ENCODE measurements around the gene SLC7A1. TPM values are rescaled to one million over a fixed set of nuclear protein-coding genes. Genes with fewer than 3 reads are reported as not detected.

Gene SLC7A1
- total RNA-seq, 2 donors from 2014 or later: 47.7 to 63.5 TPM

DNA sequence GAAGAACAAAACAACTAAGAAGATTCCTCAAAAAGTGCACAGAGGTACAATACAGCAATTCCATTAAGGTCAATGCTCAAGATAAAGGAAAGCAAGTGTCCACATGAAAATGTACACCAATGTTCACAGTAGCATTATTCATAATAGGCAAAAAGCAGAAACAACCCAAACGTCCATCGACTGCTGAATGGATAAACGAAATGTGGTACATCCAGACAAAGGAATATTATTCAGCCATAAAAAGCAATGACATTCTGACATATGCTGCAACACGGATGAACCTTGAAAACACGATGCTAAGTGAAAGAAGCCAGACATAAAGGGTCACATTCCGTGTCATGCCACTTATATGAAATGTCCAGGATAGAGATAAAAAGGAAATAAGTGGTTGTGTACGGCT lies 29.3 kb downstream of the SLC7A1 start:
- intact Hi-C loops (cut with DNase I): no loop called here
- DNase-seq (ENCODE audit: low spot score): no peak

DNA sequence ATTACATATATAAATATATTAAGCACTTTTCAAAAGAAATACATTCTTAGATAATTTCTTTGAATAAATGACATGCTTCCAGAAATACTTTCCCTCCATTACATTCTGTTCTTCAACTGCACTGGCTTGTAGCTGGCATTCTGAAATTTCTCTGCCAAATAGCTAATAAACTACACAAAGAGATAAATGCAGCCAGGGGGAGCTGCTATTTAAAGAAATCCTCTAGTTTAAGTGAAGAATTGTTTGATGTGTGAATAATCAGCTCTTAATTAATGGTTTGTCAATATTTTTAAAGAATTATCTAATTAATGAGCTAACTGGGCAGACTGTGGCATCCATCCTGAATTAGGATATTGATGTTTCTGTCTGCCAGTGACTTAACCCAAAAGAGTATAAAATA lies 30.7 kb downstream of the SLC7A1 start:
- intact Hi-C loops (cut with DNase I): no loop called here
- DNase-seq (ENCODE audit: low spot score): no peak

DNA sequence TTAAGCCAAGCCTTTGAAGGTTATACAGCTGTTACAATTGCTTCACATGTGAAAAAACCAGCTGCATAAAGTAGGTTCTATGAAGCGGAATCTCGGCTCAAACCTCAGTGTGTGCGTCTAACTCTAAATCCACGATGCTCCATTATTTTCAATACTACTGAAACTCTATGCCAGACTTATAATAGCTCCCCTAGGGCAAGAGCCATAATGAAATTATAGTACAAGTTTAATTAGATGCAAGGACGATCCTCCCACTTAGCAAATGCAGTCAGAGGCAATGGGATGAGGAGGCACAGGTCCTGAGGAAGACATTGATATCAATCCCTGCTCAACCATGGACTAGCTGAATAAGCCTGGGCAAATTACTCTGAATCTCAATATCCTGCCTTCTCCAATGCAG lies 31.1 kb downstream of the SLC7A1 start:
- DNase-seq (ENCODE audit: low spot score): no peak
- intact Hi-C loops (cut with DNase I): no loop called here

GRCh38 chr13:29563941-29564340 lies 31.5 kb downstream of the SLC7A1 start:
- DNase-seq (ENCODE audit: low spot score): no peak
- intact Hi-C loops (cut with DNase I): no loop called here

DNA sequence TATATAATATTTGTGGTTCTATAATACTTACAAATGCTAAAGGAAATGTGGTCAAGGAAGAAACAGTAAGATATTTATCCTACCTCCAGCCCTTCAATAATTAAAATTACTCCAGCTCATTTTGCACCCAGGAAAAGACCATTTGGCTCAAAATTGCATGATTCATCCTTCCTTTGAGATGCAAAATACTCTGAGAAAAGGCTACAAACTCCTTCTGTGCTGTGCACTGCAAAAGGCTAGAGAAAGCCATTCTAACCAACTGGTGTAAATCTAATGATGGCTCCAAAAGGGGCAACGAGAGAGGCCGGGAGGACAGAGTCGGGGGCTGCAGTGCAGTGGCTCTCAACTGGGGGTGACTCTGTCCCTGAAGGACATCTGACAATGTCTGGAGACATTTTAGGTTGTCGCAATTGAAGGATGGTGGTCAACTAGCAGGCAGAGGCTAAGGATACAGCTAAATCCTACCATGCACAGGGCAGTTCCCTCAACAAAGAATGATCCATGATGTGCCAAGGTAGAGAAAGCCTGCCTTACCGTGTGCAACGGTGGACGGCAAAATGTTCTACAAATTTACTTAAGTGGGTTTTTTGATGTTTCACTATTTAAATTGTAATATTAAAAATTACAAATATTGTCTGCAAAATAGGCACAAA lies 32.6 kb downstream of the SLC7A1 start:
- intact Hi-C loops (cut with DNase I): no loop called here
- no peak for DNase-seq (ENCODE audit: low spot score)

GRCh38 chr13:29561918-29562317 lies 33.6 kb downstream of the SLC7A1 start:
- intact Hi-C loops (cut with DNase I): no loop called here
- no peak for DNase-seq (ENCODE audit: low spot score)

- intact Hi-C loops (cut with DNase I): no loop called here
Observed at GRCh38 chr13:29556742-29557141, 38.7 kb downstream of the SLC7A1 start.

DNA sequence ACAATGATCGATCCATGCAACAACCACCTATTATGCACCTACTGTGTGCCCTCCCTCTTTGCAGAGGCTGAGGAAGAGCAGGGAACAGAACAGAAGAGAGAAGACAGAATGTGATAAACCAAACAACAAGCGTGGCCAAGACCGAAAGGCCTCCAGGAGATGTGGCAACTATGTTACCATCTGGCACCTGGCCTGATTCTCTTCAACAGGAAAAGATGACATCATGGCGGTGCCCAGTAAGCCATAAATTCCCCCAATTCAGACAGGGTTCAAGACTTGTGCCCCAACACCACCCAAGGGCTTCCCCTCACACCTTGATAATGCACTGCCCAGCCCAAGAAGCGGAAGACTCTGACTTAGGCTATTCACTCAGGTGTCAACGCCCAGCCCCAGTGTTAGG lies 44.3 kb downstream of the SLC7A1 start:
- intact Hi-C loops (cut with DNase I): no loop called here
- no peak for DNase-seq (ENCODE audit: low spot score)

More at GRCh38 chr13:29556742-29557141, 38.7 kb downstream of the SLC7A1 start:
- no peak for DNase-seq (ENCODE audit: low spot score)

DNA sequence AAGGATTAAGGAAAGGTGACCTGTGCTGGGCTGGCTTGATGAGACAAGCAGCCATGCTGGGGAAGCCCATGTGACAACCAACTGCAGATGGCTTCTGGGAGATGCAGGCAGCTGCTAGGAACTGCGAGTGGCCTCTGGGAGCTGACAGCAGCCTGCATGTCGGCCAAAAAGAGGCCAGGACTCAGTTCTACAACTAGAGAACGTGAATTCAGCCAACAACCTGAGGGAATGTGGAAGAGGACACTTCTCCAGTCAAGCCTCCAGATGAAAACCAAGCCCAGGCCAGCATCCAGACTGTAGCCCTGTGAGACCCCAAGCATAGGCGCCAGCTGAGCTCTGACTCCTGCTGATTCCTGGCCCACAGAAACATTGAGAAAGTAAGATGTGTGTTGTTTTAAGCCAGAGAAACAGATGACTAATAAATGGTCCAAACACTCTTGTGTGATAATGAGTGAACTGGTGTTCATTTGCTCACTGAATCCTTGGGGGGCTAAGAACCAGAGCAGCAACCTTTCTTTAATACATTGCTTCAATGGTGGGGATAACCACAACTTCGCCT lies 45.0 kb downstream of the SLC7A1 start:
- DNase-seq (ENCODE audit: low spot score): no peak
- intact Hi-C loops (cut with DNase I): no loop called here

DNA sequence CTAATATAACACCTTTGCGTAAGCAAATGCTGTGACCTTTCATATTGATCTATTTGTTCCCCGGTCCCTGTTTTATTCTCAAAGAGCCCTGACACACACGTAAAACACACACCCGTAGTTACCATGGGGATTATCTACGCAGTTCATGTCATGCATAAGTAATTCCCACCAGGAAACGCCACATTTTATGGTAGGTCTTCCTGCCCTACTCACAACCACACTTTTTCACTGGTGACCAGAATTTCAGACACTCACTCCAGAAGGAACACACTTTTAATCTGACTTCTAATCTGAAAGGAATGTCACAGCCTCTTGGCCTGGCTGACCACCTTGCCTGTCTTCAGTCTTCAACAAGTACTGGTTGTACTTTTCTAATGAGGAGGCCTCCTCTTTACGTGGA lies 46.8 kb downstream of the SLC7A1 start:
- no peak for DNase-seq (ENCODE audit: low spot score)
- intact Hi-C loops (cut with DNase I): no loop called here

- peak; percentile 45 for DNase-seq (ENCODE audit: low spot score)
- intact Hi-C loops (cut with DNase I): no loop called here
Observed at GRCh38 chr13:29547153-29547552, 48.3 kb downstream of the SLC7A1 start.

- intact Hi-C loops (cut with DNase I): no loop called here
- DNase-seq (ENCODE audit: low spot score): peak; percentile 6
Observed at GRCh38 chr13:29546662-29547061, 48.8 kb downstream of the SLC7A1 start.

- DNase-seq (ENCODE audit: low spot score): no peak
- intact Hi-C loops (cut with DNase I): no loop called here
Observed at GRCh38 chr13:29545988-29546387, 49.5 kb downstream of the SLC7A1 start.

GRCh38 chr13:29543230-29544215 lies 52.0 kb downstream of the SLC7A1 start:
- DNase-seq (ENCODE audit: low spot score): no peak
- intact Hi-C loops (cut with DNase I): no loop called here

DNA sequence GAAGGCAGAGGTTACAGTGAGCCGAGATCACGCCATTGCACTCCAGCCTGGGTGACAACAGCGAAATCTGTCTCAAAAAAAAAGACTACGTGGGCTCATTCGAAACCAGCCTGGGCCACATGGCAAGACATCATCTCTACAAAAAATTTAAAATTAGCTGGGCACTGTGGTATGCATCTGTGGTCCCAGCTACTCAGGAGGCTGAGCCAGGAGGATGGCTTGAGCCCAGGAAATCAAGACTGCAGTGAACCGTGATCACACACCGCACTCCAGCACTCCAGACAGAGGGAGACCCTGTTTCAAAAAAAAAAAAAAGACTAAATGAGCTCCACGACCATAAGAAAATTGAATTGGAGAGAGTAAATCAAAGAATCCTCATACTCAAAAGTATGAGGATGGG lies 53.1 kb downstream of the SLC7A1 start:
- intact Hi-C loops (cut with DNase I): no loop called here
- DNase-seq (ENCODE audit: low spot score): no peak

GRCh38 chr13:29541400-29541799 lies 54.1 kb downstream of the SLC7A1 start:
- intact Hi-C loops (cut with DNase I): no loop called here

DNA sequence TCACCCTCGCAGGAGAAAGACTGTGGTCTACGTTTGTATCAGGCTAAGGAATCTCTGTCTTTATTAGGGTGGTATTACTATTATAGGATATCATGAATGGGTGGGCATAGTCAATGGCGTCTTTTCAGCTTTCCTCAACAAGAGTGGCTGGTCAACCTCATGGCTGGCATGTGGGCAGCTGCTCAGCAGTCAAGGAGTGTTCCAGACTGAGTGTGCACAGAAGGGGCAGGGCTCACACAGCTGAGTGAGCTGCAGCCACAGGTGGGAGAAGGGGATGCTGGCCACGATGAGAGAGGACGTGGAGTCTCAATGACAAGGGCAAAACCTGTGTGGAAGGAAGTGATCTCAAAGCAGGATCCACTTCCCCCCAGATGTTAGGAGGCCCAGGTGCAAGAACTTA lies 54.7 kb downstream of the SLC7A1 start:
- intact Hi-C loops (cut with DNase I): no loop called here
- peak; percentile 23 for DNase-seq (ENCODE audit: low spot score)

More at GRCh38 chr13:29541400-29541799, 54.1 kb downstream of the SLC7A1 start:
- no peak for DNase-seq (ENCODE audit: low spot score)

- DNase-seq (ENCODE audit: low spot score): no peak
- intact Hi-C loops (cut with DNase I): no loop called here
Observed at GRCh38 chr13:29540334-29540733, 55.2 kb downstream of the SLC7A1 start.

DNA sequence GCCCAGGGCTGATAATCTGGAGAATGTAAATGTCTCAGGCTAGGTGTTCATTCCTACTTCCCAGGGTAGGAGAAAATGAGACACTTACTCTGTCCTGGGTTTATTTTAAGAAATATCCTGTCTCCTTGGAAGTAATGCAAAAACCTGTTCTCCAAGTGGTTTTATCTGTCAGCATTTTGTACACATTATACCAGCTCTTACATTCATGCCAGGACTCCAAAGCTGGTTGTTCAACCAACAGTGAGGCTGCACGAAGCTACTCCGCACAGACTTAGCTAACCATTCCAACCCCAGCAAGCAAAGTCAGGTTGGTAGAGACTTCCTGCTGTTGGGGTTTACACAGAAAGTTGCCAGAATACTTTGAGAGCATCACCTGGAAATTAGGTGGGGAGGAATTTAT lies 55.6 kb downstream of the SLC7A1 start:
- no peak for DNase-seq (ENCODE audit: low spot score)
- intact Hi-C loops (cut with DNase I): no loop called here

GRCh38 chr13:29538652-29539040 lies 56.8 kb downstream of the SLC7A1 start:
- no peak for DNase-seq (ENCODE audit: low spot score)

More at GRCh38 chr13:29538652-29539040, 56.8 kb downstream of the SLC7A1 start:
- intact Hi-C loops (cut with DNase I): no loop called here
